HCT116 (cell line): ENCODE results near the gene ERICH6B. TPM values are rescaled to one million over a fixed set of nuclear protein-coding genes. Genes with fewer than 3 reads are reported as not detected.

Source experiments
- ATAC-seq: fragments of 200-7000 bp; cut with Tn5 transposase; 2 replicates; pipeline ENCODE4 v1.9.1; 2020; ENCODE audit warnings: mild to moderate bottlenecking, moderate library complexity
- BruUV-seq: library from RNA; stranded (reverse); fragments of 400-500 nt; replicated peaks from 2 replicates; lab custom pipeline; 2021; lab: Mats Ljungman, UMichigan
- CTCF ChIA-PET: fragments of 300-600 bp; sonication (Branson Sonifier 250); formaldehyde crosslinking; loops from one replicate; lab custom pipeline; 2021; ENCODE audit warnings: antibody characterized with exemption; lab: Charles Lee
- POLR2A ChIA-PET: fragments of 300-600, 350-600 bp; sonication (Branson Sonifier 250); formaldehyde crosslinking; loops from one replicate; lab custom pipeline; 2021; ENCODE audit warnings: antibody characterized with exemption; lab: Charles Lee
- RAD21 ChIA-PET, 2 experiments: fragments of 300-600 bp; sonication (Branson Sonifier 250); formaldehyde crosslinking; loops; one replicate each; lab custom pipeline; 2023; ENCODE audit warnings: low total read pairs in 2 of 2; ENCODE audit not compliant: uncharacterized antibody in 2 of 2, unreplicated experiment in 2 of 2, low non-redundant PET in 1 of 2; lab: Charles Lee
- DNase-seq: peaks from one replicate; pipeline ENCODE4 v3.0.0-alpha.2; 2010; ENCODE audit warnings: low read depth, low spot score
- H2AFZ ChIP-seq: fragments of 200-600 bp; shearing (Covaris generic), sonication (generic); 2 replicates; pipeline ENCODE4 v1.6.1; 2017; ENCODE audit warnings: low read depth, mixed run types, mixed read lengths, antibody characterized with exemption, low read length; ENCODE audit not compliant: poor library complexity, severe bottlenecking
- H3K27ac ChIP-seq: 2 replicates; pipeline ENCODE4 v1.5.1; 2012; ENCODE audit warnings: low read depth, low read length
- H3K27me3 ChIP-seq: fragments of 200-600 bp; sonication (generic); 2 replicates; pipeline ENCODE4 v1.6.1; 2016; ENCODE audit warnings: mixed run types, low read length, mixed read lengths; ENCODE audit not compliant: insufficient read depth
- H3K36me3 ChIP-seq, 2 experiments: fragments of 200-500 bp in 1 of 2; fragments of 200-600 bp in 1 of 2; sonication (Bioruptor generic) in 1 of 2; sonication (generic) in 1 of 2; 2 replicates each; pipeline versions ENCODE4 v1.5.1 to v1.6.1; 2014 to 2016; ENCODE audit warnings: low read length in 2 of 2, inconsistent platforms in 1 of 2, mixed read lengths in 1 of 2, mixed run types in 1 of 2; ENCODE audit not compliant: insufficient read depth in 2 of 2, control insufficient read depth in 1 of 2
- H3K4me1 ChIP-seq, 2 experiments: fragments of 200-600 bp in 1 of 2; sonication (generic) in 1 of 2; 2 replicates each; pipeline versions ENCODE4 v1.5.1 to v1.6.1; 2012 to 2017; ENCODE audit warnings: low read length in 2 of 2, inconsistent platforms in 1 of 2, mild to moderate bottlenecking in 1 of 2, mixed read lengths in 1 of 2, mixed run types in 1 of 2, moderate library complexity in 1 of 2; ENCODE audit not compliant: insufficient read depth in 2 of 2, control insufficient read depth in 1 of 2
- H3K4me2 ChIP-seq: fragments of 200-600 bp; sonication (generic); 2 replicates; pipeline ENCODE4 v1.6.1; 2017; ENCODE audit warnings: mixed run types, low read length, mixed read lengths
- H3K4me3 ChIP-seq, 2 experiments: fragments of 200-600 bp in 1 of 2; sonication (generic) in 1 of 2; replicated peaks in 1 of 2; 2 replicates each; pipeline ENCODE4 v1.5.1; 2011 to 2016; ENCODE audit warnings: low read length in 2 of 2, control low read depth in 1 of 2, low read depth in 1 of 2, mild to moderate bottlenecking in 1 of 2, mixed read lengths in 1 of 2, mixed run types in 1 of 2
- H3K79me2 ChIP-seq: fragments of 200-600 bp; sonication (generic); 2 replicates; pipeline ENCODE4 v1.6.1; 2017; ENCODE audit warnings: mild to moderate bottlenecking, mixed run types, low read length, moderate library complexity, mixed read lengths; ENCODE audit not compliant: insufficient read depth
- H3K9ac ChIP-seq: fragments of 200-600 bp; sonication (generic); 2 replicates; pipeline ENCODE4 v1.6.1; 2016; ENCODE audit warnings: low read length, mixed read lengths
- H3K9me2 ChIP-seq: fragments of 200-600 bp; sonication (generic), shearing (Covaris generic); 2 replicates; pipeline ENCODE4 v1.6.1; 2017; ENCODE audit warnings: mixed run types, mild to moderate bottlenecking, moderate library complexity; ENCODE audit not compliant: insufficient read depth
- H3K9me3 ChIP-seq, 2 experiments: fragments of 200-500 bp in 1 of 2; fragments of 200-600 bp in 1 of 2; sonication (Bioruptor generic) in 1 of 2; sonication (generic) in 1 of 2; 2 replicates each; pipeline ENCODE4 v1.6.1; 2014 to 2017; ENCODE audit warnings: low read length in 2 of 2, mixed read lengths in 2 of 2, inconsistent platforms in 1 of 2, low read depth in 1 of 2, mild to moderate bottlenecking in 1 of 2, mixed run types in 1 of 2, moderate library complexity in 1 of 2; ENCODE audit not compliant: control insufficient read depth in 1 of 2, insufficient read depth in 1 of 2
- H4K20me1 ChIP-seq: fragments of 200-600 bp; sonication (generic), shearing (Covaris generic); 2 replicates; pipeline ENCODE4 v1.6.1; 2017; ENCODE audit warnings: mixed run types, mild to moderate bottlenecking, moderate library complexity; ENCODE audit not compliant: insufficient read depth
- CBX3 ChIP-seq: IDR thresholded peaks from 2 replicates; pipeline ENCODE4 v1.6.1; 2012; ENCODE audit warnings: low read depth
- CTCF ChIP-seq, 3 experiments: fragments of 200-600 bp in 1 of 3; sonication (generic) in 1 of 3; IDR thresholded peaks in 2 of 3; conservative IDR thresholded peaks in 1 of 3; 2 replicates each; pipeline ENCODE4 v1.5.1; 2012 to 2017; ENCODE audit warnings: low read depth in 2 of 3, low read length in 2 of 3, antibody characterized with exemption in 1 of 3, borderline replicate concordance in 1 of 3, control low read depth in 1 of 3, mild to moderate bottlenecking in 1 of 3, mixed read lengths in 1 of 3, mixed run types in 1 of 3, moderate library complexity in 1 of 3; ENCODE audit not compliant: insufficient read depth in 1 of 3
- EGR1 ChIP-seq: IDR thresholded peaks from 2 replicates; pipeline ENCODE4 v1.6.1; 2012; ENCODE audit warnings: low read depth
- ELF1 ChIP-seq: IDR thresholded peaks from 2 replicates; pipeline ENCODE4 v1.6.1; 2012; ENCODE audit warnings: low read depth, borderline replicate concordance
- EZH2phosphoT487 ChIP-seq: fragments of 200-600 bp; IDR thresholded peaks from 2 replicates; pipeline ENCODE4 v1.6.1; 2018; ENCODE audit warnings: antibody characterized with exemption, borderline replicate concordance
- POLR2A ChIP-seq: IDR thresholded peaks from 2 replicates; pipeline ENCODE4 v1.7.0; 2011; ENCODE audit warnings: borderline replicate concordance; ENCODE audit not compliant: insufficient read depth, insufficient read length; ENCODE audit errors: extremely low read depth
- RAD21 ChIP-seq: IDR thresholded peaks from 2 replicates; pipeline ENCODE4 v1.6.1; 2012; ENCODE audit warnings: low read depth, mild to moderate bottlenecking
- REST ChIP-seq: IDR thresholded peaks from 2 replicates; pipeline ENCODE4 v1.6.1; 2012; ENCODE audit warnings: low read depth
- SIN3A ChIP-seq: IDR thresholded peaks from 2 replicates; pipeline ENCODE4 v1.6.1; 2012; ENCODE audit warnings: low read depth
- SRF ChIP-seq: IDR thresholded peaks from 2 replicates; pipeline ENCODE4 v1.6.1; 2012; ENCODE audit warnings: low read depth
- ZBTB33 ChIP-seq: IDR thresholded peaks from 2 replicates; pipeline ENCODE4 v1.6.1; 2011; ENCODE audit warnings: mild to moderate bottlenecking, low read length, moderate library complexity; ENCODE audit not compliant: insufficient replicate concordance; ENCODE audit errors: extremely low read depth
- ZNF274 ChIP-seq: fragments of 200-500 bp; sonication (Bioruptor generic); IDR thresholded peaks from 2 replicates; pipeline ENCODE4 v1.6.1; 2014; ENCODE audit warnings: mild to moderate bottlenecking, low read depth, low read length, inconsistent platforms
- intact Hi-C: fragments of 100-400 bp; cut with micrococcal nuclease; formaldehyde crosslinking; loops from 2 replicates; pipeline ENCODE4 v1.10.0; 2022
- total RNA-seq: library from RNA; stranded (reverse); gene quantifications from one replicate; pipeline ENCODE4 v1.2.1, GENCODE V29; 2021; ENCODE audit not compliant: unreplicated experiment

The ERICH6B gene
- total RNA-seq, 1 experiment from 2014 or later, result not detected

GRCh38 chr13:45544520-45544919 is 71.0 kb downstream of the ERICH6B start:
- ChIA-PET CTCF (no interaction called here), RAD21 (no interaction called here), POLR2A (no interaction called here)
- TF ChIP-seq EZH2phosphoT487, result no peak
- no peak for TF ChIP-seq EGR1
- no peak for TF ChIP-seq ELF1
- no peak for TF ChIP-seq SIN3A
- no peak for TF ChIP-seq ZBTB33
- TF ChIP-seq POLR2A, result no peak
- TF ChIP-seq CBX3, result no peak
- TF ChIP-seq REST, result no peak
- TF ChIP-seq ZNF274, result no peak
- TF ChIP-seq RAD21, result peak; percentile 13; the same call in 1 of the 2 replicates
- peak in 2 of 3 experiments; percentile 29 to 34; a peak in 3 of 6 replicates for TF ChIP-seq CTCF (IDR thresholded peaks at IDR 0.05 in 2 of 3, conservative IDR thresholded peaks at IDR 0.05 in 1 of 3; ENCODE audit: borderline replicate concordance in 1 of 3, insufficient read depth in 1 of 3, low read depth in 2 of 3, low read length in 2 of 3)
- no peak for TF ChIP-seq SRF
- H3K9ac ChIP-seq, result no peak overlapping the region
- BruUV-seq, result no TSS peak
- no peaks in the 10 kb centered on the region for H4K20me1 ChIP-seq
- no peak for DNase-seq
- H3K79me2 ChIP-seq, result no peaks in the 10 kb centered on the region
- no peak overlapping the region for H3K27ac ChIP-seq
- H2AFZ ChIP-seq, result no peak overlapping the region
- H3K27me3 ChIP-seq, result peaks cover 8% of the 10 kb centered on the region; the same call in 1 of the 2 replicates
- intact Hi-C loops, result no loop called here
- ATAC-seq, result peak; percentile 75
- H3K4me2 ChIP-seq, result no peak overlapping the region
- no peaks in the 10 kb centered on the region for H3K9me3 ChIP-seq
- H3K36me3 ChIP-seq, result no peaks in the 10 kb centered on the region
- H3K4me3 ChIP-seq, result no peak overlapping the region
- no peaks in the 10 kb centered on the region for H3K9me2 ChIP-seq
- no peaks in the 10 kb centered on the region for H3K4me1 ChIP-seq
